WTC11 (cell line): ENCODE results near the gene SH2B3. TPM values are rescaled to one million over a fixed set of nuclear protein-coding genes. Genes with fewer than 3 reads are reported as not detected.

Experiments used
- ATAC-seq: fragments of 200-7000 bp; cut with Tn5 transposase; 2 replicates; pipeline ENCODE4 v1.10.0; 2021; ENCODE audit warnings: mild to moderate bottlenecking, moderate library complexity
- CTCF ChIA-PET: fragments of 300-600 bp; sonication (Branson Sonifier 250); formaldehyde crosslinking; loops from one replicate; lab custom pipeline; 2021; ENCODE audit warnings: antibody characterized with exemption; lab: Charles Lee
- POLR2A ChIA-PET: fragments of 350-600 bp; sonication (Branson Sonifier 250); formaldehyde crosslinking; loops from one replicate; lab custom pipeline; 2021; ENCODE audit warnings: antibody characterized with exemption; lab: Charles Lee
- DNase-seq: peaks from one replicate; pipeline ENCODE4 v3.0.0; 2021; ENCODE audit warnings: low spot score
- H3K27ac Mint-ChIP-seq: 2 replicates; pipeline ENCODE4 v1.8.0; 2021; ENCODE audit warnings: mixed read lengths
- H3K27me3 Mint-ChIP-seq: 2 replicates; pipeline ENCODE4 v1.8.0; 2021; ENCODE audit warnings: low read depth, mild to moderate bottlenecking, moderate library complexity, mixed read lengths
- H3K36me3 Mint-ChIP-seq: 2 replicates; pipeline ENCODE4 v1.8.0; 2021; ENCODE audit warnings: mixed read lengths
- H3K4me1 Mint-ChIP-seq: 2 replicates; pipeline ENCODE4 v1.8.0; 2022; ENCODE audit warnings: mixed read lengths
- H3K4me3 Mint-ChIP-seq: 2 replicates; pipeline ENCODE4 v1.8.0; 2021; ENCODE audit warnings: mild to moderate bottlenecking, moderate library complexity, mixed read lengths
- H3K9me3 Mint-ChIP-seq: 2 replicates; pipeline ENCODE4 v1.8.0; 2021; ENCODE audit warnings: mixed read lengths
- CDX4 ChIP-seq: fragments of 250-450 bp; sonication (Bioruptor Pico); IDR thresholded peaks from 2 replicates; pipeline ENCODE4 v1.9.0; 2021; ENCODE audit warnings: moderate library complexity, mild to moderate bottlenecking, inconsistent platforms, borderline replicate concordance
- CREM ChIP-seq: sonication (generic); formaldehyde crosslinking; IDR thresholded peaks from 2 replicates; pipeline ENCODE4 v1.8.1; 2022; ENCODE audit warnings: mild to moderate bottlenecking, missing genetic modification reagents, moderate library complexity
- ESRRA ChIP-seq: sonication (generic); formaldehyde crosslinking; IDR thresholded peaks from 2 replicates; pipeline ENCODE4 v1.8.1; 2022; ENCODE audit warnings: mild to moderate bottlenecking, missing genetic modification reagents, borderline replicate concordance
- FOXP4 ChIP-seq: sonication (generic); formaldehyde crosslinking; IDR thresholded peaks from 2 replicates; pipeline ENCODE4 v1.8.0; 2022; ENCODE audit warnings: mild to moderate bottlenecking, missing genetic modification reagents
- HMGXB4 ChIP-seq: sonication (generic); formaldehyde crosslinking; IDR thresholded peaks from 2 replicates; pipeline ENCODE4 v1.8.1; 2023; ENCODE audit warnings: mild to moderate bottlenecking, moderate library complexity, missing genetic modification reagents
- MXD4 ChIP-seq: fragments of 250-450 bp; sonication (Bioruptor Pico); IDR thresholded peaks from 2 replicates; pipeline ENCODE4 v1.8.0; 2021; ENCODE audit warnings: mild to moderate bottlenecking, moderate library complexity, borderline replicate concordance
- SP1 ChIP-seq: sonication (generic); formaldehyde crosslinking; conservative IDR thresholded peaks from 2 replicates; pipeline ENCODE4 v1.8.1; 2022; ENCODE audit warnings: missing genetic modification reagents
- USF1 ChIP-seq: sonication (generic); formaldehyde crosslinking; IDR thresholded peaks from 2 replicates; pipeline ENCODE4 v1.8.0; 2022; ENCODE audit warnings: mild to moderate bottlenecking, missing genetic modification reagents
- ZBTB21 ChIP-seq: sonication (generic); formaldehyde crosslinking; IDR thresholded peaks from 2 replicates; pipeline ENCODE4 v1.8.1; 2023; ENCODE audit warnings: mild to moderate bottlenecking, missing genetic modification reagents, borderline replicate concordance
- ZNF121 ChIP-seq: sonication (generic); formaldehyde crosslinking; IDR thresholded peaks from 2 replicates; pipeline ENCODE4 v1.8.0; 2023; ENCODE audit warnings: missing genetic modification reagents
- ZNF263 ChIP-seq: sonication (generic); formaldehyde crosslinking; IDR thresholded peaks from 2 replicates; pipeline ENCODE4 v1.8.1; 2022; ENCODE audit warnings: low read depth, mild to moderate bottlenecking, moderate library complexity, missing genetic modification reagents
- ZNF425 ChIP-seq: fragments of 250-450 bp; sonication (Bioruptor Pico); conservative IDR thresholded peaks from 2 replicates; pipeline ENCODE4 v1.9.0; 2021; ENCODE audit warnings: mild to moderate bottlenecking
- total RNA-seq: library from RNA; stranded (reverse); gene quantifications from 3 replicates; pipeline ENCODE4 v1.2.3, GENCODE V29; 2021

The SH2B3 gene
- total RNA-seq, 1 experiment from 2014 or later = 31.8 TPM

GRCh38 chr12:111455448-111456320, 50.0 kb downstream of the SH2B3 start:
- H3K9me3 Mint-ChIP-seq = no peaks in the 10 kb centered on the region
- ChIA-PET CTCF (interaction anchor here (1.2 to 1.3 kb wide), 4 partner anchors 16 to 59 kb away, joined by 3 read pairs; no protein-coding TSS in a partner anchor), POLR2A (no interaction called here)
- no peaks in the 10 kb centered on the region for H3K4me1 Mint-ChIP-seq
- DNase-seq = no peak
- H3K27ac Mint-ChIP-seq = no peak overlapping the region
- peaks cover 43% of the 10 kb centered on the region for H3K36me3 Mint-ChIP-seq
- TF ChIP-seq ZNF263 (no peak), ZNF121 (CRISPR knock-in tag) (no peak), CREM (no peak), USF1 (no peak), CDX4 (CRISPR knock-in tag) (no peak), ZNF425 (CRISPR knock-in tag) (no peak)
- TF ChIP-seq, all 79 proteins: peak for 0
- ATAC-seq = no peak
- Mint-ChIP-seq H3K27me3 (no peaks in the 10 kb centered on the region), H3K4me3 (no peak overlapping the region)

GRCh38 chr12:111457071-111457470, 51.3 kb downstream of the SH2B3 start:
- ATAC-seq (no peak), DNase-seq (no peak)
- H3K4me1 Mint-ChIP-seq = no peaks in the 10 kb centered on the region
- H3K36me3 Mint-ChIP-seq = peaks cover 32% of the 10 kb centered on the region
- H3K27me3 Mint-ChIP-seq = no peaks in the 10 kb centered on the region
- H3K9me3 Mint-ChIP-seq = no peaks in the 10 kb centered on the region
- CTCF ChIA-PET = interaction anchor here (0.9 to 1.6 kb wide), 3 partner anchors 25 to 216 kb away, joined by 3 to 9 read pairs (median 4); no protein-coding TSS in a partner anchor
- no peak overlapping the region; the same call in 1 of the 2 replicates for H3K27ac Mint-ChIP-seq
- TF ChIP-seq ESRRA (CRISPR knock-in tag) (no peak), SP1 (CRISPR knock-in tag) (no peak)
- POLR2A ChIA-PET = no interaction called here
- H3K4me3 Mint-ChIP-seq = no peak overlapping the region

- H3K27me3 Mint-ChIP-seq = no peaks in the 10 kb centered on the region
These were observed 51.9 kb downstream of the SH2B3 start for GRCh38 chr12:111457577-111457976.

More at GRCh38 chr12:111457577-111457976, 51.9 kb downstream of the SH2B3 start:
- Mint-ChIP-seq H3K36me3 (peaks cover 32% of the 10 kb centered on the region), H3K9me3 (no peaks in the 10 kb centered on the region), H3K27ac (peak overlapping the region; percentile 41; the same call in 1 of the 2 replicates), H3K4me1 (no peaks in the 10 kb centered on the region), H3K4me3 (no peak overlapping the region)
- TF ChIP-seq HMGXB4 (CRISPR knock-in tag) (no peak), ZBTB21 (CRISPR knock-in tag) (no peak), MXD4 (CRISPR knock-in tag) (no peak), FOXP4 (no peak)
- ATAC-seq (no peak), DNase-seq (no peak)
- POLR2A ChIA-PET = no interaction called here
- CTCF ChIA-PET = interaction anchor here (0.9 to 1.6 kb wide), 3 partner anchors 25 to 216 kb away, joined by 3 to 9 read pairs (median 4); no protein-coding TSS in a partner anchor
